Activated T-helper 1 cell treated with Interleukin-2 at 50 U/mL for 16 hours (primary cell): ENCODE results near the gene KRTAP9-3.
"Not testable (repeated sequence)": the region's sequence is repeated elsewhere in the genome, so short reads cannot be mapped to it uniquely, and the experiment has no call there.

Experiments used
- DNase-seq: peaks from one replicate; pipeline ENCODE4 v3.0.0-alpha.2; 2020; ENCODE audit warnings: low read depth

KRTAP9-3 gene

DNA sequence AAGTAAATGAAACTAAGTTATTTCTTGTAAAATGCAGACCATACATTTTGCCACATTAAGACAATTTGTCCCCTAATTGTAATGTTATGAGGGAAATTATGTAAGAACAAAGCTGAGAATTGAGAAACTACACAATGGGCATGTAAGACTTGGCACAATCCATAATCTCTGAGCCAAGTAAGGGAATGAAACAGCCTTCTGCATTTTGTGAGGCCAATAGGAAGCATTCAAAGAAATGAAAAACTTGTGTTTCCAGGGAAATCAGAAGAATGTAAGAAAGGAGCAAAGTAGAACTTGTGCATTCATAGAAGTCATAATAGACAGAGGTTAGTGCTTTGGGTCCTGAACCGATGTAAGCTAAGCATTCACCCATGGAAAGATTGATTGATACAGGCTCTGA lies 19.0 kb downstream of the KRTAP9-3 start:
- no peak for DNase-seq

DNA sequence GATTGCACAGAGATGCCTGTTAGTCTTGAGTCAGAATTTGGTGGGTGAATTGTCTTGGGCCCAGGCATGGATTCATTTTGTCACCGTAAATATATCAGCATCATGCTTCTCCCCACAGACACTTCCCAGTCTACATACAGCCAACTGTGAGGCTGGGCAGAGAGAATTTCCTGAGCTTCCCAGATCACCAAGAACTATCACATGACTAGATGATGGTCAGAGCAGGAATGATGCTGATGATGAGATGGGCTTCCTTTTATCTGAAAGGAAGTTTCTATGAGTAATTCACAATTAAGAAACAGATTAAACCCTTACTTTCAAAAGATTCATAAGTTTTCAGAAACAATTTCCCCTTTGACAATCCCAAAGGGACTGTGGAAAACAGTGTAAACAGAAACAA lies 22.6 kb downstream of the KRTAP9-3 start:
- no peak for DNase-seq

DNA sequence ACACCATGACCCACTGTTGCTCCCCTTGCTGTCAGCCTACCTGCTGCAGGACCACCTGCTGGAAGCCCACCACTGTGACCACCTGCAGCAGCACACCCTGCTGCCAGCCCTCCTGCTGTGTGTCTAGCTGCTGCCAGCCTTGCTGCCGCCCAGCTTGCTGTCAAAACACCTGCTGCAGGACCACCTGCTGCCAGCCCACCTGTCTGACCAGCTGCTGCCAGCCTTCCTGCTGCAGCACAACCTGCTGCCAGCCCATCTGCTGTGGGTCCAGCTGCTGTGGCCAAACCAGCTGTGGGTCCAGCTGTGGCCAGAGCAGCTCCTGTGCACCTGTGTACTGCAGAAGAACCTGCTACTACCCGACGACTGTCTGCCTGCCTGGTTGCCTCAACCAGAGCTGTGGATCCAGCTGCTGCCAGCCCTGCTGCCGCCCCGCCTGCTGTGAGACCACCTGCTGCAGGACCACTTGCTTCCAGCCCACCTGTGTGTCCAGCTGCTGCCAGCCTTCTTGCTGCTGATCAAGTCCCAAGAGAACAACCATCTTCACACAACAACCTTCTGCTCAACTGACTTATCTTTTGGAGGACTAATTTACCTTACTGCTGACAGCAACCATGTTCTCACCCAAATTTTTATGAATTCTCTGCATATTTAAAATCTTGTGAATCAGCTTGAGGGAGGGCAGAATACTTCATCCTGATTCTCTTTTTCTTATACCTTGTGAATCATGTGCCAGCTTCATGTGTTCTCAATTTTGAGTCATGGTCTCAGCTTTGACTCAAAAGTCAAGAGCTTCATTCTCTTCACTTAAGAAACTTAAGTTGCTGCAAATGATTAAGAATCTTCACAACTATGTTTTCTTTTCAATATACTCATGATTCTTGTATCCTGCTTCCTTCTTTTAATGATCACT lies 23.4 kb downstream of the KRTAP9-3 start, which contains the start of gene KRTAP9-9:
Gene KRTAP9-9, plus strand, starts transcription at position 4 of the 910 bp plus-strand sequence.
- DNase-seq, result not testable (repeated sequence)

DNA sequence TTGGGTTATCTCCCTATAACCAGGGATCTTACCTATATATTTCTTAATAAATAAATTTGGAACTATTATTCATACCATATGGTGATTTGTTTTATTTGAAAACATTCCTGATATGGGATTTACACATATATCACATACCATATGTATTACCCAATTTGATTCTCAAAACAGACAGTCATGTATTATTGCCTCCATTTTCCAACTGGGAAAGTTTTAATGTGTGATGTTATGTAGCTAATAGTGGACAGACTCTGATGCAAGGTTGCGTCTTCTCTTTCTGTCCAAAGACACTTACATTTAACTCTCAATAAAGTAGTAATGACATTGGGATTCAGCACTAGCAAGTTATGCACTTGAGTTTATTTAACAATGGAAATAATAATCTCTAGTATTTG lies 24.0 kb downstream of the KRTAP9-3 start:
- no peak for DNase-seq

DNA sequence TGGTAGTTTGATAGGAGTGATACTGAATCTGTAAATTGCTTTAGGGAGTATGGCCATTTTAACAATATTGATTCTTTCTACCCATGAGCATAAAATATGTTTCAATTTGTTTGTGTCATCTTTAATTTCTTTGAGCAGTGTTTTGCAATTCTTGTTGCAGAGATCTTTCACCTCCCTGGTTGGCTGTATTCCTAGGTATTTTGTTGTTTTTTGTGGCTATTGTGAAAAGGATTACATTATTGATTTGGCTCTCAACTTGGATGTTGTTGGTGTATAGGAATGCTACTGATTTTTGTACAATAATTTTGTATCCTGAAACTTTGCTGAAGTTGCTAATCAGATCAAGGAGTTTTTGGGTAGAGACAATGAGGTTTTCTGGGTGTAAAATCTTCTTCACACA lies 26.2 kb downstream of the KRTAP9-3 start:
- no peak for DNase-seq

DNA sequence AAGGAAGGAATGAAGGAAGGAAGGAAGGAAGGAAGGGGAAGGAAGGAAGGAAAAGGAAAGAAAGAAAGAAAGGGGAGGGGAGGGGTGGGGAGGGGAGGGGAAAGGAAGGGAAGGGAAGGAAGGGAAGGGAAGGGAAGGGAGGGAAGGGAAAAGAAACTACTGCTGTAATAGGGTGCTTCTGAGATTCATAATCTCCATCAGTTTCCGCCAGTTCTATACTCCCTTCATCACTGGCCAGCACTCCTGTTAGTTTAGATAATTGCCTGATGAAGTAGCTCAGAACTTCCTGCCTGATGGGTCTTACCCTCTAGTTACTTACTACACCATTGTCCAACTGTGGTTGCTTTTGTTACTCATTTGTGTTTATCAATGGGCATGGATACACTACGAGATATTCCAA lies 31.0 kb downstream of the KRTAP9-3 start:
- no peak for DNase-seq

DNA sequence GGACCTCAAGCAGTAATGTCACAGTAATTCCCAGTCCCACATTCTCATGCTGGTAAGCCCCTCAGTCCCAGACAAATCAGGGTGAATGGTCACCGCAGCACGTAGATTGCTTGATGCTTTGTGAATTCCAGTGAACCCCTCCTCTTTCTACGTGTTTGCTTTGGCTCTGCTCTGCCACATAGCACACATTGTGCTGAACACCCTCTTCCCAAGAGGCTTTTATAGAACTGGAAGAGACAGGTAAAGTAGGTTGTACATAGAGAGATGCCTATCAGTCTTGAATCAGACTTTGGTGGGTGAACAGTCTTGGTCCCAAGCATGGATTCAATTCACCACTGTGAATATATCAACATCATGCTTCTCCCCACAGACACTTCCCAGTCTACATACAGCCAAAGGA lies 32.4 kb downstream of the KRTAP9-3 start:
- no peak for DNase-seq

DNA sequence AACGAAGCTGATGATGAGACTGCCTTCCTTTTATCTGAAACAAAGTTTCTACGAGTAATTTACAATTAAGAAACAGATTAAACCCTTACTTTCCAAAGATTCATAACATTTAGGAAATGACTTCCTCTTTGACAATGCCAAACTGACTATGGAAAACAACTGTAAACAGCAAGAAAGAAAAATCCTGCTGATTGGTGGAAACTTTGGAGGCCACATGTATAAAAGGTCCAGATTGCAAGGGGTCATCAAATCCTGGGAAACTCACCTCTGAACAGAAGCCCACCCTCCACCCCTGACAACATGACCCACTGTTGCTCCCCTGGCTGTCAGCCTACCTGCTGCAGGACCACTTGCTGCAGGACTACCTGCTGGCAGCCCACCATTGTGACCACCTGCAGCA lies 32.8 kb downstream of the KRTAP9-3 start, which contains the start of gene KRTAP9-6:
Gene KRTAP9-6, plus strand, starts transcription at position 301 of the 400 bp plus-strand sequence. Its CDS starts 0 bp downstream, at position 301.
- no peak for DNase-seq

DNA sequence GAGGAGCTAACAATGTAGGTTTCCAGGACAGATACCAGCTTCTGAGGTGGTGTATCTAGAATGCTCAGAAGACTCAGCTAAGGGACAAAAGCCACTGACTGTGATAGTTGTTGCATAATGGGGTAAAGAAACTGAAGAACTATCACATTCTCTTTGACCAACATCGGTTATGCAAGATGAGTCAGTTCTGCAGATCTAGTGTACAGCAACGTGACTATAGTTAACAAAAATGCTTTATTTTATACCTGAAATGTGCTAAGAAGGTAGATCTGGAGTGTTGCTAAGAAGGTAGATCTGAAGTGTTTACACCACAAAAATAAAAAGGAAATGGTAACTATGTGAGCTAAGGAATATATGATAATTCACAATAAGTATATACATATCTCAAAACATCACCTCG lies 35.5 kb downstream of the KRTAP9-3 start:
- no peak for DNase-seq

DNA sequence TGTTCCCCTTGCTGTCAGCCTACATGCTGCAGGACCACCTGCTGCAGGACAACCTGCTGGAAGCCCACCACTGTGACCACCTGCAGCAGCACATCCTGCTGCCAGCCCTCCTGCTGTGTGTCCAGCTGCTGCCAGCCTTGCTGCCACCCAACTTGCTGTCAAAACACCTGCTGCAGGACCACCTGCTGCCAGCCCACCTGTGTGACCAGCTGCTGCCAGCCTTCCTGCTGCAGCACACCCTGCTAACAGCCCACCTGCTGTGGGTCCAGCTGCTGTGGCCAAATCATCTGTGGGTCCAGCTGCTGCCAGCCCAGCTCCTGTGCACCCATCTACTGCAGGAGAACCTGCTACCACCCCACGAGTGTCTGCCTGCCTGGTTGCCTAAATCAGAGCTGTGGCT lies 39.1 kb downstream of the KRTAP9-3 start:
- DNase-seq, result not testable (repeated sequence)

DNA sequence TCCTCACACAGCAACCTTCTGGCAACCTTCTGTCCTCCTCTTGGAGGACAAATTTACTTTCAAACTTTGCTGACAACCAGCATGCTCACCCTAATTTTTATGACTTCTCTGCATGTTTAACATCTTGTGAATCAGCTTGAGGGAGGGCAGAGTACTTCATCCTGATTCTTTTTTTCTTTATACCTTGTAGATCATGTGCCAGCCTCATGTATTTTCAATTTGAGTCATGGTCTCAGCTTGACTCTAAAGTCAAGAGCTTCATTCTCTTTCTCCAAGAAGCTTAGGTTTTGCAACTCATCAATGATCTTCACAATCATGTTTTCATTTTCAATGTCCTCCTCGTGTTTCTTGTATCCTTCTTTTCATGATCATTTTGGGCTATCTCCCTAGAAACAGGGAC lies 39.6 kb downstream of the KRTAP9-3 start:
- DNase-seq, result no peak

DNA sequence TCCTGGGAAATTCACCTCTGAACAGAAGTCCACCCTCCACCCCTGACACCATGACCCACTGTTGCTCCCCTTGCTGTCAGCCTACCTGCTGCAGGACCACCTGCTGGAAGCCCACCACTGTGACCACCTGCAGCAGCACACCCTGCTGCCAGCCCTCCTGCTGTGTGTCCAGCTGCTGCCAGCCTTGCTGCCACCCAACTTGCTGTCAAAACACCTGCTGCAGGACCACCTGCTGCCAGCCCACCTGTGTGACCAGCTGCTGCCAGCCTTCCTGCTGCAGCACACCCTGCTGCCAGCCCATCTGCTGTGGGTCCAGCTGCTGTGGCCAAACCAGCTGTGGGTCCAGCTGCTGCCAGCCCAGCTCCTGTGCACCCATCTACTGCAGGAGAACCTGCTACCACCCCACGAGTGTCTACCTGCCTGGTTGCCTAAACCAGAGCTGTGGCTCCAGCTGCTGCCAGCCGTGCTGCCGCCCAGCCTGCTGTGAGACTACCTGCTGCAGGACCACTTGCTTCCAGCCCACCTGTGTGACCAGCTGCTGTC lies 43.5 kb downstream of the KRTAP9-3 start, which contains the start of gene KRTAP9-7:
Gene KRTAP9-7, plus strand, starts transcription at position 51 of the 543 bp plus-strand sequence. Its CDS starts 0 bp downstream, at position 51.
- not testable (repeated sequence) for DNase-seq

DNA sequence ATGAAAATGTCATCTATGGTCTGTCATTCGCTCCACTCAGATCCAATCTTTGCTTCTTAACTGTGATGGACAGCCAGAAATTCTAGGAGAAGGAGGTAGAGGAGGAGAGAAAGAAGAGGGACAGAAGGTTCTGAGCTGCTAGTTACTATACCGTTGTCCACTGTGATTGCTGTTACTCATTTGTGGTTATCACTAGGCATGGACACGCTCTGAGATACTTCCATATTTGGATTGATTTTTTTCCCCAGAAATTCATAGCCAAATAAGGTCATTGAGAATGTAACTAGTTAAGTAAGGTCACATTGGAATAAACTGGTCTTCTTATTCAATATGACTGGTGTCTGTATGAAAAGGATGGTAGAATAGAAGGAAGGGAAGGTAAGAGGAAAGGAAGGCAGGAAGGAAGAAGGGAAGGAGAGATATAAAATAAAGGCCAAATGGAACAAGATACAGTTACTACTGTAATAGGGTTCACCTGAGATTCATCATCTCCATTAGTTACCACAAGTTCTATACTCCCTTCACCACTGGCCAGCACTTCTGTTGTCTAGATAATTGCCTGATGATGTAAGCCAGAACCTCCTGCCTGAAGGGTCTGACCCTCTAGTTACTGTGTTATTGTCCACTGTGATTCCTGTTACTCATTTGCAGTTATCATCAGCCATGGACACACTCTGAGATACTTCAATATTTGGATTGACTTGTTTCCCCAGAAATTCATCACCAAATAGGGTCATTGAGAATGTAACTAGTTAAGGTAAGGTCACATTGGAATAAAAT lies 46.1 kb downstream of the KRTAP9-3 start:
- no peak for DNase-seq
